Transverse colon (tissue), 4 donors: ENCODE measurements around the gene RNPS1.

Experiments
- CTCF ChIP-seq, 5 experiments: fragments of 200-600 bp in 3 of 5; fragments of 450-650 bp in 2 of 5; sonication (generic) in 3 of 5; IDR thresholded peaks; 1 replicate in 2 of 5; 2 replicates in 3 of 5; pipeline ENCODE4 v1.5.1; 2016 to 2017; ENCODE audit warnings: antibody characterized with exemption in 5 of 5, inconsistent platforms in 3 of 5, mild to moderate bottlenecking in 2 of 5, moderate library complexity in 1 of 5
- EP300 ChIP-seq: sonication (generic); formaldehyde crosslinking; IDR thresholded peaks from one replicate; pipeline ENCODE4 v1.6.1; 2017; ENCODE audit warnings: antibody characterized with exemption, low read depth
- POLR2A ChIP-seq: fragments of 450-650 bp; IDR thresholded peaks from one replicate; pipeline ENCODE4 v1.6.1; 2016; ENCODE audit warnings: antibody characterized with exemption, mild to moderate bottlenecking, moderate library complexity
- POLR2AphosphoS5 ChIP-seq, 3 donors: sonication (generic); formaldehyde crosslinking; IDR thresholded peaks; one replicate each; pipeline ENCODE4 v1.6.1; 2016; ENCODE audit warnings: antibody characterized with exemption in 3 of 3

GRCh38 chr16:2292221-2292620 lies 24.3 kb upstream of the RNPS1 start:
- TF ChIP-seq CTCF (IDR thresholded peaks at IDR 0.05) (no peak), POLR2A (no peak), POLR2AphosphoS5 (IDR thresholded peaks at IDR 0.05) (no peak), EP300 (no peak)
